Activated CD4-positive, alpha-beta T cell treated with anti-CD3 and anti-CD28 coated beads, Interleukin-2, amount 50 U/mL, for 16 hours (primary cell): ENCODE results near the gene EVPL.
"Not testable (repeated sequence)": the region's sequence is repeated elsewhere in the genome, so short reads cannot be mapped to it uniquely, and the experiment has no call there.

ENCODE experiments used
- DNase-seq: peaks from one replicate; pipeline ENCODE4 v3.0.0-alpha.2; 2020

EVPL gene

GRCh38 chr17:75995385-75995925 is 31.7 kb downstream of the EVPL start:
- DNase-seq: no peak

- no peak for DNase-seq
Measured at GRCh38 chr17:75994802-75995370, 32.2 kb downstream of the EVPL start.

GRCh38 chr17:75991396-75991795 is 35.7 kb downstream of the EVPL start:
- no peak for DNase-seq

GRCh38 chr17:75987041-75987440 is 40.1 kb downstream of the EVPL start:
- DNase-seq: no peak

- no peak for DNase-seq
Measured at GRCh38 chr17:75985986-75986385, 41.1 kb downstream of the EVPL start.

GRCh38 chr17:75983501-75984181 is 43.5 kb downstream of the EVPL start:
- no peak for DNase-seq

GRCh38 chr17:75981019-75981615 is 46.0 kb downstream of the EVPL start:
- no peak for DNase-seq

GRCh38 chr17:75980188-75981018 is 46.7 kb downstream of the EVPL start:
- DNase-seq: no peak

- no peak for DNase-seq
Measured at GRCh38 chr17:75979705-75980187, 47.4 kb downstream of the EVPL start.

GRCh38 chr17:75978938-75979704 is 48.0 kb downstream of the EVPL start, which contains the start of the genes ACOX1 and TEN1:
TSS of gene ACOX1 (minus strand) at chr17:75979166. CDS start at chr17:75979073, 93 bp downstream.
TSS of gene TEN1 (plus strand) at chr17:75979240. CDS start at chr17:75986193, 6,953 bp downstream.
- DNase-seq: peak; percentile 97

GRCh38 chr17:75976175-75976848 is 50.8 kb downstream of the EVPL start:
- no peak for DNase-seq

- DNase-seq: no peak
Measured at GRCh38 chr17:75975757-75976174, 51.3 kb downstream of the EVPL start.

- not testable (repeated sequence) for DNase-seq
Measured at GRCh38 chr17:75975187-75975586, 51.9 kb downstream of the EVPL start.

- no peak for DNase-seq
Measured at GRCh38 chr17:75970626-75971025, 56.5 kb downstream of the EVPL start.

GRCh38 chr17:75970011-75970523 is 57.0 kb downstream of the EVPL start:
- DNase-seq: no peak

GRCh38 chr17:75969044-75969443 is 58.1 kb downstream of the EVPL start:
- DNase-seq: not testable (repeated sequence)

- no peak for DNase-seq
Measured at GRCh38 chr17:75965468-75965867, 61.6 kb downstream of the EVPL start.

- no peak for DNase-seq
Measured at GRCh38 chr17:75959839-75960511, 67.1 kb downstream of the EVPL start.

GRCh38 chr17:75959051-75959838 is 67.9 kb downstream of the EVPL start:
- no peak for DNase-seq
